Skin epidermis (tissue), 12 donors: Measurements from ENCODE around the gene AFP.
"Not testable (repeated sequence)": the region's sequence is repeated elsewhere in the genome, so short reads cannot be mapped to it uniquely, and the experiment has no call there.

Source experiments
- H3K27ac ChIP-seq, 21 experiments: fragments of 200-600 bp; sonication (generic) in 11 of 21; one replicate each; pipeline ENCODE4 v1.5.0; 2020; ENCODE audit warnings: mild to moderate bottlenecking in 3 of 21, inconsistent platforms in 2 of 21, moderate library complexity in 2 of 21
- H3K4me3 ChIP-seq, 7 experiments: fragments of 200-600 bp; sonication (generic) in 2 of 7; one replicate each; pipeline ENCODE4 v1.5.0; 2020; ENCODE audit warnings: inconsistent platforms in 2 of 7, mild to moderate bottlenecking in 2 of 7, moderate library complexity in 1 of 7

Gene AFP

GRCh38 chr4:73435984-73436383 lies at the start of gene AFP:
TSS of gene AFP (plus strand) at chr4:73436221. CDS start at chr4:73436263, 42 bp downstream.
- no peak within 1 kb of the TSS for H3K27ac ChIP-seq
- H3K4me3 ChIP-seq = no peak within 1 kb of the TSS

GRCh38 chr4:73387552-73387951 lies 48.5 kb upstream of the AFP start:
- no peak overlapping the region for H3K4me3 ChIP-seq

GRCh38 chr4:73388887-73389286 lies 47.1 kb upstream of the AFP start:
- Histone ChIP-seq H3K27ac (no peak overlapping the region), H3K4me3 (no peak overlapping the region)

More at GRCh38 chr4:73387552-73387951, 48.5 kb upstream of the AFP start:
- H3K27ac ChIP-seq = no peak overlapping the region

- not testable (repeated sequence) for H3K4me3 ChIP-seq, H3K27ac ChIP-seq
These were observed 46.4 kb upstream of the AFP start for GRCh38 chr4:73389663-73390062.

GRCh38 chr4:73391774-73392173 lies 44.2 kb upstream of the AFP start:
- no peak overlapping the region for H3K27ac ChIP-seq
- no peak overlapping the region for H3K4me3 ChIP-seq

GRCh38 chr4:73392936-73393335 lies 43.1 kb upstream of the AFP start:
- H3K4me3 ChIP-seq = no peak overlapping the region
- H3K27ac ChIP-seq = no peak overlapping the region

GRCh38 chr4:73396304-73396703 lies 39.7 kb upstream of the AFP start:
- H3K4me3 ChIP-seq = no peak overlapping the region

GRCh38 chr4:73396993-73397972 lies 38.7 kb upstream of the AFP start:
- Histone ChIP-seq H3K4me3 (no peak overlapping the region), H3K27ac (no peak overlapping the region)

More at GRCh38 chr4:73396304-73396703, 39.7 kb upstream of the AFP start:
- H3K27ac ChIP-seq = no peak overlapping the region

- H3K4me3 ChIP-seq = no peak overlapping the region
- no peak overlapping the region for H3K27ac ChIP-seq
These were observed 34.6 kb upstream of the AFP start for GRCh38 chr4:73401412-73401811.

GRCh38 chr4:73404042-73404441 lies 32.0 kb upstream of the AFP start, which contains the start of gene ALB:
TSS of gene ALB (plus strand) at chr4:73404287. CDS start at chr4:73404328, 41 bp downstream.
- no peak within 1 kb of the TSS for H3K4me3 ChIP-seq
- H3K27ac ChIP-seq = no peak within 1 kb of the TSS

GRCh38 chr4:73404457-73404856 lies 31.6 kb upstream of the AFP start:
- H3K4me3 ChIP-seq = no peak overlapping the region
- no peak overlapping the region for H3K27ac ChIP-seq

- no peak overlapping the region for H3K27ac ChIP-seq
These were observed 30.9 kb upstream of the AFP start for GRCh38 chr4:73405138-73405537.

GRCh38 chr4:73406548-73406875 lies 29.5 kb upstream of the AFP start:
- no peak overlapping the region for H3K4me3 ChIP-seq
- no peak overlapping the region for H3K27ac ChIP-seq

More at GRCh38 chr4:73405138-73405537, 30.9 kb upstream of the AFP start:
- H3K4me3 ChIP-seq = no peak overlapping the region

- Histone ChIP-seq H3K27ac (no peak overlapping the region), H3K4me3 (no peak overlapping the region)
These were observed 28.8 kb upstream of the AFP start for GRCh38 chr4:73407227-73407673.

GRCh38 chr4:73408181-73408867 lies 27.7 kb upstream of the AFP start:
- Histone ChIP-seq H3K27ac (no peak overlapping the region), H3K4me3 (no peak overlapping the region)

GRCh38 chr4:73409012-73409862 lies 26.8 kb upstream of the AFP start:
- no peak overlapping the region for H3K27ac ChIP-seq
- no peak overlapping the region for H3K4me3 ChIP-seq

- Histone ChIP-seq H3K4me3 (no peak overlapping the region), H3K27ac (no peak overlapping the region)
These were observed 26.0 kb upstream of the AFP start for GRCh38 chr4:73409978-73410548.

GRCh38 chr4:73410916-73411730 lies 24.9 kb upstream of the AFP start:
- no peak overlapping the region for H3K27ac ChIP-seq
- H3K4me3 ChIP-seq = no peak overlapping the region
